BLaER1 (cell line): ENCODE measurements around the gene NUDT1.
A peak's percentile ranks its signal among the peaks of the same experiment; 100 is the strongest.

ENCODE experiments used
- H3K27ac ChIP-seq: shearing (Covaris generic); formaldehyde crosslinking; 2 replicates; pipeline ENCODE4 v1.8.1; 2022
- H3K27me3 ChIP-seq: shearing (Covaris generic); formaldehyde crosslinking; 2 replicates; pipeline ENCODE4 v1.8.1; 2022
- H3K36me3 ChIP-seq: shearing (Covaris generic); formaldehyde crosslinking; 2 replicates; pipeline ENCODE4 v1.8.1; 2022
- H3K4me1 ChIP-seq: shearing (Covaris generic); formaldehyde crosslinking; 2 replicates; pipeline ENCODE4 v1.8.1; 2022
- H3K4me2 ChIP-seq: shearing (Covaris generic); formaldehyde crosslinking; 2 replicates; pipeline ENCODE4 v1.8.1; 2022
- H3K4me3 ChIP-seq: shearing (Covaris generic); formaldehyde crosslinking; 2 replicates; pipeline ENCODE4 v1.8.1; 2022
- H3K9ac ChIP-seq: shearing (Covaris generic); formaldehyde crosslinking; 2 replicates; pipeline ENCODE4 v1.8.1; 2022
- H3K9me3 ChIP-seq: shearing (Covaris generic); formaldehyde crosslinking; 2 replicates; pipeline ENCODE4 v1.8.1; 2022
- H4K20me1 ChIP-seq: shearing (Covaris generic); formaldehyde crosslinking; 2 replicates; pipeline ENCODE4 v1.8.1; 2022
- Cebpa-rat ChIP-seq: shearing (Covaris generic); IDR thresholded peaks from 2 replicates; pipeline ENCODE4 v1.8.1; 2022

Gene NUDT1

GRCh38 chr7:2241580-2242540, at the start of gene NUDT1, which contains the start of gene MRM2:
TSS of gene NUDT1 (plus strand) at chr7:2242226. CDS start at chr7:2244575, 2,349 bp downstream.
TSS of gene MRM2 (minus strand) at chr7:2242205. CDS start at chr7:2242169, 36 bp downstream.
- H3K4me3 ChIP-seq = peak within 1 kb of the TSS; percentile 98
- peak within 1 kb of the TSS; percentile 89 for H3K9ac ChIP-seq
- H3K36me3 ChIP-seq = peaks cover 31% of the 10 kb centered on the region
- no peaks in the 10 kb centered on the region for H3K9me3 ChIP-seq
- H3K27me3 ChIP-seq = no peaks in the 10 kb centered on the region
- no peak for TF ChIP-seq Cebpa-rat
- peak within 1 kb of the TSS; percentile 95 for H3K27ac ChIP-seq
- H3K4me2 ChIP-seq = peak within 1 kb of the TSS; percentile 99
- no peaks in the 10 kb centered on the region for H4K20me1 ChIP-seq
- H3K4me1 ChIP-seq = peaks cover 80% of the 10 kb centered on the region

GRCh38 chr7:2192831-2193534, 49.0 kb upstream of the NUDT1 start:
- Histone ChIP-seq H3K4me1 (peaks cover 39% of the 10 kb centered on the region), H3K9me3 (peaks cover 32% of the 10 kb centered on the region), H3K36me3 (peaks cover 77% of the 10 kb centered on the region), H3K27me3 (no peaks in the 10 kb centered on the region), H3K4me3 (no peak overlapping the region), H4K20me1 (peaks cover 11% of the 10 kb centered on the region; the same call in 1 of the 2 replicates), H3K4me2 (peak overlapping the region; percentile 17; the same call in 1 of the 2 replicates), H3K9ac (0 out of 2 replicates have a peak overlapping the region, but pooled peaks have one; percentile 4), H3K27ac (no peak overlapping the region)
- TF ChIP-seq Cebpa-rat = no peak

GRCh38 chr7:2193575-2194305, 48.3 kb upstream of the NUDT1 start:
- Histone ChIP-seq H3K4me1 (peaks cover 47% of the 10 kb centered on the region), H4K20me1 (peaks cover 11% of the 10 kb centered on the region; the same call in 1 of the 2 replicates), H3K4me3 (no peak overlapping the region), H3K9me3 (peaks cover 24% of the 10 kb centered on the region), H3K4me2 (no peak overlapping the region; the same call in 1 of the 2 replicates), H3K27ac (no peak overlapping the region), H3K27me3 (no peaks in the 10 kb centered on the region), H3K36me3 (peaks cover 77% of the 10 kb centered on the region), H3K9ac (0 out of 2 replicates have a peak overlapping the region, but pooled peaks have one; percentile 4)
- TF ChIP-seq Cebpa-rat = no peak

GRCh38 chr7:2195400-2196246, 46.4 kb upstream of the NUDT1 start:
- peaks cover 78% of the 10 kb centered on the region for H3K36me3 ChIP-seq
- peaks cover 10% of the 10 kb centered on the region for H3K9me3 ChIP-seq
- H3K4me1 ChIP-seq = peaks cover 65% of the 10 kb centered on the region
- H3K27ac ChIP-seq = peak overlapping the region; percentile 80
- 0 out of 2 replicates have a peak overlapping the region, but pooled peaks have one; percentile 3 for H3K4me3 ChIP-seq
- peak overlapping the region; percentile 80 for H3K4me2 ChIP-seq
- H3K9ac ChIP-seq = peak overlapping the region; percentile 67; the same call in 1 of the 2 replicates
- TF ChIP-seq Cebpa-rat = no peak
- peaks cover 11% of the 10 kb centered on the region; the same call in 1 of the 2 replicates for H4K20me1 ChIP-seq
- H3K27me3 ChIP-seq = no peaks in the 10 kb centered on the region

- Histone ChIP-seq H3K4me3 (no peak overlapping the region; the same call in 1 of the 2 replicates), H3K27me3 (no peaks in the 10 kb centered on the region), H3K9ac (peak overlapping the region; percentile 67), H3K36me3 (peaks cover 74% of the 10 kb centered on the region), H3K4me2 (peak overlapping the region; percentile 80), H3K27ac (peak overlapping the region; percentile 80), H3K9me3 (peaks cover 10% of the 10 kb centered on the region), H3K4me1 (peaks cover 76% of the 10 kb centered on the region), H4K20me1 (peaks cover 11% of the 10 kb centered on the region; the same call in 1 of the 2 replicates)
- TF ChIP-seq Cebpa-rat = no peak
Measured at GRCh38 chr7:2196381-2197378, 45.3 kb upstream of the NUDT1 start.

GRCh38 chr7:2197436-2198155, 44.4 kb upstream of the NUDT1 start:
- Histone ChIP-seq H3K9ac (0 out of 2 replicates have a peak overlapping the region, but pooled peaks have one; percentile 67), H4K20me1 (peaks cover 13% of the 10 kb centered on the region; the same call in 1 of the 2 replicates), H3K36me3 (peaks cover 75% of the 10 kb centered on the region), H3K4me2 (peak overlapping the region; percentile 80), H3K4me1 (peaks cover 84% of the 10 kb centered on the region), H3K27ac (peak overlapping the region; percentile 80), H3K27me3 (no peaks in the 10 kb centered on the region), H3K9me3 (peaks cover 10% of the 10 kb centered on the region), H3K4me3 (no peak overlapping the region)
- no peak for TF ChIP-seq Cebpa-rat

GRCh38 chr7:2198206-2198605, 43.8 kb upstream of the NUDT1 start:
- peaks cover 71% of the 10 kb centered on the region for H3K36me3 ChIP-seq
- H4K20me1 ChIP-seq = peaks cover 19% of the 10 kb centered on the region; the same call in 1 of the 2 replicates
- peaks cover 10% of the 10 kb centered on the region for H3K9me3 ChIP-seq
- H3K4me3 ChIP-seq = no peak overlapping the region
- no peak for TF ChIP-seq Cebpa-rat
- H3K27me3 ChIP-seq = no peaks in the 10 kb centered on the region
- peak overlapping the region; percentile 80 for H3K4me2 ChIP-seq
- H3K27ac ChIP-seq = peak overlapping the region; percentile 80
- H3K4me1 ChIP-seq = peaks cover 84% of the 10 kb centered on the region
- peak overlapping the region; percentile 57; the same call in 1 of the 2 replicates for H3K9ac ChIP-seq
